PC-9 (cell line): ENCODE data around the gene DNAJB2. TPM values are rescaled to one million over a fixed set of nuclear protein-coding genes. Genes with fewer than 3 reads are reported as not detected.
A peak's percentile ranks its signal among the peaks of the same experiment; 100 is the strongest.

ENCODE experiments used
- BruUV-seq: library from RNA; stranded (reverse); fragments of 400-500 nt; replicated peaks from 2 replicates; lab custom pipeline; 2021; lab: Mats Ljungman, UMichigan
- CTCF ChIA-PET: fragments of 300-600 bp; sonication (Branson Sonifier 250); formaldehyde crosslinking; loops from one replicate; lab custom pipeline; 2022; ENCODE audit warnings: antibody characterized with exemption; lab: Charles Lee
- POLR2A ChIA-PET: fragments of 300-600 bp; sonication (Branson Sonifier 250); formaldehyde crosslinking; loops from one replicate; lab custom pipeline; 2022; ENCODE audit warnings: antibody characterized with exemption; ENCODE audit not compliant: unreplicated experiment; lab: Charles Lee
- DNase-seq, 2 experiments: peaks; one replicate each; pipeline versions ENCODE4 v3.0.0 to v3.0.0-alpha.2; 2015 to 2022; ENCODE audit warnings: mixed read lengths in 1 of 2
- H2AFZ ChIP-seq: fragments of 200-600 bp; sonication (generic); 2 replicates; pipeline ENCODE4 v1.8.1; 2017; ENCODE audit warnings: antibody characterized with exemption
- H3F3A ChIP-seq: fragments of 200-600 bp; sonication (generic); 2 replicates; pipeline ENCODE4 v1.8.1; 2017; ENCODE audit warnings: antibody characterized with exemption, mild to moderate bottlenecking, low read depth; ENCODE audit not compliant: insufficient read depth
- H3K27ac ChIP-seq: fragments of 200-600 bp; sonication (generic); 2 replicates; pipeline ENCODE4 v1.6.1; 2016; ENCODE audit warnings: mixed run types
- H3K27me3 ChIP-seq: fragments of 200-600 bp; sonication (generic); 2 replicates; pipeline ENCODE4 v1.6.1; 2016; ENCODE audit warnings: low read depth, mixed run types; ENCODE audit not compliant: insufficient read depth
- H3K36me3 ChIP-seq: fragments of 200-600 bp; sonication (generic); 2 replicates; pipeline ENCODE4 v1.6.1; 2016; ENCODE audit warnings: low read depth, mixed run types
- H3K4me1 ChIP-seq: fragments of 200-600 bp; sonication (generic); replicated peaks from 2 replicates; pipeline ENCODE4 v1.6.1; 2016; ENCODE audit warnings: mixed run types; ENCODE audit not compliant: insufficient read depth
- H3K4me2 ChIP-seq: fragments of 200-600 bp; sonication (generic); 2 replicates; pipeline ENCODE4 v1.6.1; 2017; ENCODE audit warnings: mixed run types
- H3K4me3 ChIP-seq: fragments of 200-600 bp; sonication (generic); 2 replicates; pipeline ENCODE4 v1.6.1; 2016; ENCODE audit warnings: mixed run types
- H3K79me2 ChIP-seq: fragments of 200-600 bp; sonication (generic); 2 replicates; pipeline ENCODE4 v1.6.1; 2017; ENCODE audit warnings: low read depth, mixed run types
- H3K9me2 ChIP-seq: fragments of 200-600 bp; sonication (generic); 2 replicates; pipeline ENCODE4 v1.8.1; 2017; ENCODE audit warnings: mild to moderate bottlenecking; ENCODE audit not compliant: insufficient read depth
- H3K9me3 ChIP-seq: fragments of 200-600 bp; sonication (generic); 2 replicates; pipeline ENCODE4 v1.8.1; 2016; ENCODE audit warnings: low read depth; ENCODE audit not compliant: insufficient read depth
- H4K20me1 ChIP-seq: fragments of 200-600 bp; sonication (generic); 2 replicates; pipeline ENCODE4 v1.8.1; 2017; ENCODE audit not compliant: insufficient read depth
- CTCF ChIP-seq: fragments of 200-600 bp; sonication (generic); conservative IDR thresholded peaks from 2 replicates; pipeline ENCODE4 v1.6.1; 2017; ENCODE audit warnings: mixed run types, antibody characterized with exemption, mild to moderate bottlenecking, moderate library complexity
- EZH2 ChIP-seq: fragments of 200-600 bp; sonication (generic); IDR thresholded peaks from 2 replicates; pipeline ENCODE4 v1.8.0; 2017; ENCODE audit warnings: antibody characterized with exemption, low read depth
- intact Hi-C: fragments of 100-400 bp; cut with micrococcal nuclease; formaldehyde crosslinking; loops from one replicate; pipeline ENCODE4 v1.10.0; 2022; ENCODE audit not compliant: unreplicated experiment
- total RNA-seq: library from RNA; stranded (reverse); gene quantifications from 2 replicates; pipeline ENCODE4 v1.2.3, GENCODE V29; 2021

DNAJB2 gene
- total RNA-seq, 1 experiment from 2014 or later: 38.5 TPM

GRCh38 chr2:219278655-219279150 lies 463 bp upstream of the DNAJB2 start:
- Histone ChIP-seq H3K9me2 (no peaks in the 10 kb centered on the region), H3K4me2 (peak overlapping the region; percentile 93), H2AFZ (peak overlapping the region; percentile 25; the same call in 1 of the 2 replicates), H3K27ac (peak overlapping the region; percentile 51), H3K4me3 (peak overlapping the region; percentile 81; the same call in 1 of the 2 replicates), H3F3A (peaks cover 31% of the 10 kb centered on the region), H3K4me1 (peaks cover 44% of the 10 kb centered on the region), H3K27me3 (no peaks in the 10 kb centered on the region), H3K9me3 (no peaks in the 10 kb centered on the region), H3K79me2 (0 out of 2 replicates have a peak, but pooled peaks cover 3% of the 10 kb centered on the region), H4K20me1 (no peaks in the 10 kb centered on the region), H3K36me3 (no peaks in the 10 kb centered on the region)
- intact Hi-C loops: loop anchor here (1.0 to 10.0 kb wide), 7 partner anchors 16 to 384 kb away; partner anchors contain the start of genes ABCB6, ANKZF1, ATG9A and TUBA4A
- BruUV-seq: TSS peak; percentile 58
- CTCF ChIA-PET: interaction anchor here (0.6 to 2.3 kb wide), 3 partner anchors 16 to 26 kb away, joined by 4 to 13 read pairs (median 6); no protein-coding TSS in a partner anchor
- DNase-seq: no peak
- TF ChIP-seq EZH2 (no peak), CTCF (no peak)
- POLR2A ChIA-PET: interaction anchor here (0.5 to 1.2 kb wide), 4 partner anchors 22 to 525 kb away, joined by 3 to 15 read pairs (median 8); no protein-coding TSS in a partner anchor

- Histone ChIP-seq H3K9me2 (no peaks in the 10 kb centered on the region), H3K4me1 (peaks cover 32% of the 10 kb centered on the region), H3K36me3 (no peaks in the 10 kb centered on the region), H3K79me2 (0 out of 2 replicates have a peak, but pooled peaks cover 3% of the 10 kb centered on the region), H3K4me2 (peak overlapping the region; percentile 93), H4K20me1 (no peaks in the 10 kb centered on the region), H2AFZ (peak overlapping the region; percentile 86), H3K9me3 (no peaks in the 10 kb centered on the region), H3K27me3 (no peaks in the 10 kb centered on the region), H3K27ac (no peak overlapping the region), H3F3A (peaks cover 20% of the 10 kb centered on the region; the same call in 1 of the 2 replicates), H3K4me3 (peak overlapping the region; percentile 81)
- TF ChIP-seq EZH2: no peak
- no peak for TF ChIP-seq CTCF
- ChIA-PET CTCF (interaction anchor here (0.8 kb wide), 1 partner anchor 15 kb away, joined by 3 read pairs; no protein-coding TSS in a partner anchor), POLR2A (interaction anchor here (0.7 kb wide), 2 partner anchors 28 to 69 kb away, joined by 3 to 4 read pairs; no protein-coding TSS in a partner anchor)
- intact Hi-C loops: loop anchor here (1.0 to 10.0 kb wide), 7 partner anchors 14 to 385 kb away; partner anchors contain the start of genes ABCB6, ANKZF1, ATG9A and TUBA4A
- no TSS peak for BruUV-seq
- no peak for DNase-seq
Observed at GRCh38 chr2:219279916-219280516, 850 bp downstream of the DNAJB2 start.

GRCh38 chr2:219280651-219281050 lies 1.5 kb downstream of the DNAJB2 start:
- ChIA-PET POLR2A (interaction anchor here (0.7 kb wide), 1 partner anchor 29 kb away, joined by 3 read pairs; no protein-coding TSS in a partner anchor), CTCF (interaction anchor here (0.8 kb wide), 1 partner anchor 14 kb away, joined by 3 read pairs; no protein-coding TSS in a partner anchor)
- intact Hi-C loops: no loop called here
- DNase-seq: no peak
- H3K9me2 ChIP-seq: no peaks in the 10 kb centered on the region
- H3K4me1 ChIP-seq: peaks cover 26% of the 10 kb centered on the region
- no peaks in the 10 kb centered on the region for H4K20me1 ChIP-seq
- H3K79me2 ChIP-seq: 0 out of 2 replicates have a peak, but pooled peaks cover 3% of the 10 kb centered on the region
- TF ChIP-seq EZH2 (no peak), CTCF (no peak)
- H2AFZ ChIP-seq: no peak overlapping the region
- H3K27ac ChIP-seq: no peak overlapping the region
- BruUV-seq: TSS peak; percentile 38
- H3F3A ChIP-seq: peaks cover 13% of the 10 kb centered on the region; the same call in 1 of the 2 replicates
- H3K27me3 ChIP-seq: no peaks in the 10 kb centered on the region
- H3K9me3 ChIP-seq: no peaks in the 10 kb centered on the region
- no peaks in the 10 kb centered on the region for H3K36me3 ChIP-seq
- no peak overlapping the region for H3K4me3 ChIP-seq
- peak overlapping the region; percentile 93; the same call in 1 of the 2 replicates for H3K4me2 ChIP-seq
